ENCODE data around the gene PTPRQ. TPM values are rescaled to one million over a fixed set of nuclear protein-coding genes. Genes with fewer than 3 reads are reported as not detected.

The PTPRQ gene, protein sequence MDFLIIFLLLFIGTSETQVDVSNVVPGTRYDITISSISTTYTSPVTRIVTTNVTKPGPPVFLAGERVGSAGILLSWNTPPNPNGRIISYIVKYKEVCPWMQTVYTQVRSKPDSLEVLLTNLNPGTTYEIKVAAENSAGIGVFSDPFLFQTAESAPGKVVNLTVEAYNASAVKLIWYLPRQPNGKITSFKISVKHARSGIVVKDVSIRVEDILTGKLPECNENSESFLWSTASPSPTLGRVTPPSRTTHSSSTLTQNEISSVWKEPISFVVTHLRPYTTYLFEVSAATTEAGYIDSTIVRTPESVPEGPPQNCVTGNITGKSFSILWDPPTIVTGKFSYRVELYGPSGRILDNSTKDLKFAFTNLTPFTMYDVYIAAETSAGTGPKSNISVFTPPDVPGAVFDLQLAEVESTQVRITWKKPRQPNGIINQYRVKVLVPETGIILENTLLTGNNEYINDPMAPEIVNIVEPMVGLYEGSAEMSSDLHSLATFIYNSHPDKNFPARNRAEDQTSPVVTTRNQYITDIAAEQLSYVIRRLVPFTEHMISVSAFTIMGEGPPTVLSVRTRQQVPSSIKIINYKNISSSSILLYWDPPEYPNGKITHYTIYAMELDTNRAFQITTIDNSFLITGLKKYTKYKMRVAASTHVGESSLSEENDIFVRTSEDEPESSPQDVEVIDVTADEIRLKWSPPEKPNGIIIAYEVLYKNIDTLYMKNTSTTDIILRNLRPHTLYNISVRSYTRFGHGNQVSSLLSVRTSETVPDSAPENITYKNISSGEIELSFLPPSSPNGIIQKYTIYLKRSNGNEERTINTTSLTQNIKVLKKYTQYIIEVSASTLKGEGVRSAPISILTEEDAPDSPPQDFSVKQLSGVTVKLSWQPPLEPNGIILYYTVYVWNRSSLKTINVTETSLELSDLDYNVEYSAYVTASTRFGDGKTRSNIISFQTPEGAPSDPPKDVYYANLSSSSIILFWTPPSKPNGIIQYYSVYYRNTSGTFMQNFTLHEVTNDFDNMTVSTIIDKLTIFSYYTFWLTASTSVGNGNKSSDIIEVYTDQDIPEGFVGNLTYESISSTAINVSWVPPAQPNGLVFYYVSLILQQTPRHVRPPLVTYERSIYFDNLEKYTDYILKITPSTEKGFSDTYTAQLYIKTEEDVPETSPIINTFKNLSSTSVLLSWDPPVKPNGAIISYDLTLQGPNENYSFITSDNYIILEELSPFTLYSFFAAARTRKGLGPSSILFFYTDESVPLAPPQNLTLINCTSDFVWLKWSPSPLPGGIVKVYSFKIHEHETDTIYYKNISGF (N-terminal part only)
- 1.8 and 2.3 TPM in 2 replicates for total RNA-seq

DNA sequence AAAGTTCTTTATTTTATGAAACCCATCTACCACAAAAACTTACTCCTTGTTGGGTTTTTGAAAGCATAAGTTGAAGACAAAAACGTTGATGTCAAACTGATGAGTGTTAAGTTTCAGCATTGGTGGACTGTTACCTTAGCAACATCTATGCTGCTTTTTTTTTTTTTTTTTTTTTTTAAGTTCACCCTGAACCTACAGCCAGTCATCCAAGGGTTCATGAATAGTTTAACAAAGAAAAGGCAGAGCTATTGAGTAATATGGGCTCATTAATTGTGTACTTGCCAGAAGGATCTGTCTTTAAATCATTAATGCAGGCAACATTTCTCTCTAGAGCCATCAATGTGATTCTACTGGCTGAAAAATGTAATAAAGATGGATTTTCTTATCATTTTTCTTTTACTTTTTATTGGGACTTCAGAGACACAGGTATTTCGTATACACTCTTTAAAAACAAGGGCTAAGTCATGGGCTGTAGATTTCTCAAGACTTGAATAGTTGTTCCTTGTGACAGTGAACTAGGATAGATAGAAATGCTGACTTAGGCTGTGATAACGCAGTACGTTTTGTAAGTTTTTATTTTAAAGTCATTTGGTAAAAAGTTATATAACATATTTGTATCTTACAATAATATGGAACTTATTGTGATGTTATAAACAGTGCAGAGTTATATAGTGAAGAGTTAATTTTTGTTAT lies at the start of gene PTPRQ:
Gene PTPRQ (plus strand): TSS at position 262 of the 693 bp plus-strand sequence. CDS start 111 bp downstream, at position 373.

DNA sequence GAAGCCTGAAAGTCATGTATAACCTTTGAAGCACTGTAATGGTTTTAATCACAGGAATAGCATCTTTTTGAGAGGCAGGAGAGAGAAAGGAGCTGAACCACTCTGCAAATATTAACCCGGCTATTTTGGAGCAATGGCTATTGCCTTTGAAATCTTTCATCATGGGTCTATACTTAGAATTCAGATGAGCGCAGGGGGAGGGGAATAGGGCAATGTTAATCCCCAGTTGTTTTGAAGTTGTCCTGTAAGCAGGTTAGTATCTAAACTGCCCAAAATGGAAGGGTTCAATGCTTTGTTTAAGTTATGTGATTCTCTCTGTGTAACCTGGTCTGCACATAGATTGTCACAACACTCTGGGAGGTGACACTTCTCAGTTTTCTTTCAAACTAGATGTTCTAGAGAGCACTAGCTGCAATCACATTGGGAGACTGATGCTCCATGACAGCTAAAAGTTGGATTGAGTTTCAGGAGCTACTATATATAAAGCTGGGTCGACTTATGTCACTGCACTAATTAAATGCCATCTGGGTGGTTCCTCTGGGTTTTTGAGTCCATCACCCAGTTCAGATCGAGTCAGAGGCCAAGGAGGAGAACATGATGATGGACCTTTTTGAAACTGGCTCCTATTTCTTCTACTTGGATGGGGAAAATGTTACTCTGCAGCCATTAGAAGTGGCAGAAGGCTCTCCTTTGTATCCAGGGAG lies 263.2 kb downstream of the PTPRQ start, which contains the start of gene MYF6:
Gene MYF6 (plus strand): TSS at position 509 of the 704 bp plus-strand sequence. CDS start 86 bp downstream, at position 595.

DNA sequence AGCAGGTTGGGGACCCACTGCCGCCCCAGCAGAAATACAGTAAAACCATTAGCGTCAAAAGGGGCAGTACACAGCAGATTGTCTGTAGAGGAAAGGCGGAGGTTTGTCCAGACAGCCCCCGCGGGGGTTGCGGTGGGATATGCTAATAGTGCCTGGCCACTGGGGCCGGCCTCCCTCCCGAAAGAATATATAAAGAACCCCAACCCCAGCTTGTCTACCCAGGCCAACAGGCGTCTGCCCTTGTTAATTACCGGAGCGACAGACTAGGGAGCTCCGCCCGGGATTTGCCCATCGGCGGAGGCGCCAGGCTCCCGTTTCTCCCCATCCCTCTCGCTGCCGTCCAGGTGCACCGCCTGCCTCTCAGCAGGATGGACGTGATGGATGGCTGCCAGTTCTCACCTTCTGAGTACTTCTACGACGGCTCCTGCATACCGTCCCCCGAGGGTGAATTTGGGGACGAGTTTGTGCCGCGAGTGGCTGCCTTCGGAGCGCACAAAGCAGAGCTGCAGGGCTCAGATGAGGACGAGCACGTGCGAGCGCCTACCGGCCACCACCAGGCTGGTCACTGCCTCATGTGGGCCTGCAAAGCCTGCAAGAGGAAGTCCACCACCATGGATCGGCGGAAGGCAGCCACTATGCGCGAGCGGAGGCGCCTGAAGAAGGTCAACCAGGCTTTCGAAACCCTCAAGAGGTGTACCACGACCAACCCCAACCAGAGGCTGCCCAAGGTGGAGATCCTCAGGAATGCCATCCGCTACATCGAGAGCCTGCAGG lies 272.8 kb downstream of the PTPRQ start, which contains the start of gene MYF5:
Gene MYF5 (plus strand): TSS at position 217 of the 774 bp plus-strand sequence. CDS start 152 bp downstream, at position 369.

